Endothelial cell (in vitro differentiated cells): ENCODE results near the gene SSTR3. TPM values are rescaled to one million over a fixed set of nuclear protein-coding genes. Genes with fewer than 3 reads are reported as not detected.

Experiments used
- DNase-seq: peaks from one replicate; pipeline ENCODE4 v3.0.0; 2021; ENCODE audit warnings: low spot score
- H3K27ac Mint-ChIP-seq: one replicate; pipeline ENCODE4 v1.8.0; 2021; ENCODE audit warnings: mixed read lengths, inconsistent platforms; ENCODE audit not compliant: unreplicated experiment
- H3K27me3 Mint-ChIP-seq: one replicate; pipeline ENCODE4 v1.8.0; 2021; ENCODE audit warnings: mild to moderate bottlenecking, moderate library complexity, mixed read lengths, inconsistent platforms; ENCODE audit not compliant: unreplicated experiment
- H3K36me3 Mint-ChIP-seq: one replicate; pipeline ENCODE4 v1.8.0; 2021; ENCODE audit warnings: mild to moderate bottlenecking, low read depth, mixed read lengths, inconsistent platforms; ENCODE audit not compliant: unreplicated experiment
- H3K4me1 Mint-ChIP-seq: one replicate; pipeline ENCODE4 v1.8.0; 2021; ENCODE audit warnings: mild to moderate bottlenecking, mixed read lengths, inconsistent platforms; ENCODE audit not compliant: unreplicated experiment
- H3K4me3 Mint-ChIP-seq: one replicate; pipeline ENCODE4 v1.8.0; 2021; ENCODE audit warnings: mild to moderate bottlenecking, mixed read lengths, inconsistent platforms; ENCODE audit not compliant: unreplicated experiment
- H3K9me3 Mint-ChIP-seq: one replicate; pipeline ENCODE4 v1.8.0; 2021; ENCODE audit warnings: mixed read lengths, inconsistent platforms; ENCODE audit not compliant: unreplicated experiment
- total RNA-seq: library from RNA; stranded (reverse); fragmentation: NEBNext Ultra II Directional; extraction: Animal tissue kit (Norgen Biotek cat#: 25700); gene quantifications from one replicate; pipeline ENCODE4 v1.2.1, GENCODE V29; 2021; ENCODE audit not compliant: unreplicated experiment
- TF ChIP-seq, protein P1 (sequence below): fragments of 200-600 bp; sonication (generic); IDR thresholded peaks from one replicate; pipeline ENCODE4 v1.5.0; 2021; ENCODE audit warnings: antibody characterized with exemption; ENCODE audit not compliant: unreplicated experiment

SSTR3 gene
- total RNA-seq, 1 donor from 2014 or later, result 0.13 TPM

DNA sequence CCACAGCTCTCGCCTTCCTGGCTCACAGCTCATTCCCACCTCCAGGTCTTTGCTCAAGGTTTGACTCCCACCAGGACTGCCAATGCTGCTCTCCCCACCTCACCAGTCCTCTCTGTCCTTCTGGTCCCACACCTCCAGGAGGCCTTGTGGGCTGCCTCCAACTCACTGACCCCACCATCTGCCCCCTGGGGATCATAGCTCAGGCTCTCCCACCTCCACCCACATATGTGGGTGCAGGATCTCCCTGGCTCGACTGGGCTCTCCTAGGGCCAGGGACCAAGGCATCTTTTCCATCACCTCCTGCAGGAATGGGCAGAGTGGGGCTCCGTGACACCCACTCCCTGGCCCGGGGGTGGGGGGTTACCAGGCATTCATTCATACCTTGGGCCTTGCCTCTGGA lies 13.8 kb upstream of the SSTR3 start:
- no peak for DNase-seq
- Mint-ChIP-seq H3K9me3 (peaks cover 4% of the 10 kb centered on the region), H3K27ac (no peak overlapping the region), H3K27me3 (peaks cover 7% of the 10 kb centered on the region), H3K4me1 (no peaks in the 10 kb centered on the region), H3K4me3 (no peak overlapping the region), H3K36me3 (peaks cover 10% of the 10 kb centered on the region)
- TF ChIP-seq, protein P1, sequence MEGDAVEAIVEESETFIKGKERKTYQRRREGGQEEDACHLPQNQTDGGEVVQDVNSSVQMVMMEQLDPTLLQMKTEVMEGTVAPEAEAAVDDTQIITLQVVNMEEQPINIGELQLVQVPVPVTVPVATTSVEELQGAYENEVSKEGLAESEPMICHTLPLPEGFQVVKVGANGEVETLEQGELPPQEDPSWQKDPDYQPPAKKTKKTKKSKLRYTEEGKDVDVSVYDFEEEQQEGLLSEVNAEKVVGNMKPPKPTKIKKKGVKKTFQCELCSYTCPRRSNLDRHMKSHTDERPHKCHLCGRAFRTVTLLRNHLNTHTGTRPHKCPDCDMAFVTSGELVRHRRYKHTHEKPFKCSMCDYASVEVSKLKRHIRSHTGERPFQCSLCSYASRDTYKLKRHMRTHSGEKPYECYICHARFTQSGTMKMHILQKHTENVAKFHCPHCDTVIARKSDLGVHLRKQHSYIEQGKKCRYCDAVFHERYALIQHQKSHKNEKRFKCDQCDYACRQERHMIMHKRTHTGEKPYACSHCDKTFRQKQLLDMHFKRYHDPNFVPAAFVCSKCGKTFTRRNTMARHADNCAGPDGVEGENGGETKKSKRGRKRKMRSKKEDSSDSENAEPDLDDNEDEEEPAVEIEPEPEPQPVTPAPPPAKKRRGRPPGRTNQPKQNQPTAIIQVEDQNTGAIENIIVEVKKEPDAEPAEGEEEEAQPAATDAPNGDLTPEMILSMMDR, result no peak

- H3K27me3 Mint-ChIP-seq, result peaks cover 7% of the 10 kb centered on the region
These were observed 13.2 kb upstream of the SSTR3 start for GRCh38 chr22:37225481-37225880.

DNA sequence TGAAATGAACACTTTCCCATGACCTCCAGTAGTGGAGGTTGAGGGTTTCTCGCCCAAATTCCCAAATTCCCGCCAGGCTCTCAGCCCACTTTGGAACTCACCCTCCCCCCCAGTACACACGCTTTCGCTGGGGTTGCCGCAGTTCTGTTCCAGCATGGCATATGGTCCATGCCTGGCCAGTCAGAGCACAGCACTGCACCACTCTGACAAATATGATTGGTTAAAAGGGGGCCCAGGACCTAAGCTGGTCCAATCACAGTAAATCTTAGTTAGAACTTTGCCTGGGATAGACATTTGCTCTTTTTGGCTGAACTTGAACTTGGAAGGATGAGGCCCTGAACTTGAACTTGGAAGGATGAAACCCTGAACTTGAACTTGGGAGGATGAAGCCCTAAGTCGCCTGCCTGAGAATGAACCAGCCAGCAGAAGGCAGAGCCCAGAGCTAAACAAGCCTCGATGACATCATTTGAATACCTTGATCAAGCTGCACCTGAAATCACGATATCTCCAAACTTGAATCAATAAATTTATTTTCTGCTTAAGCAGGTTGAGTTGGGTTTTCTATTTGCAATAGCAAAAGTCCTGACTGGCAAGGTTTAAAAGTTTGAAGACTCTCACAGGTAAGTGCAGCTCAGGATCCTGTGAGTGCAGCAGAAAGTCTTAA lies 12.6 kb upstream of the SSTR3 start:
- Mint-ChIP-seq H3K4me3 (peak overlapping the region; percentile 80), H3K36me3 (peaks cover 10% of the 10 kb centered on the region), H3K27ac (peak overlapping the region; percentile 84), H3K4me1 (no peaks in the 10 kb centered on the region), H3K27me3 (peaks cover 7% of the 10 kb centered on the region), H3K9me3 (peaks cover 4% of the 10 kb centered on the region)
- DNase-seq, result no peak
- TF ChIP-seq, protein P1, result no peak

More at GRCh38 chr22:37225481-37225880, 13.2 kb upstream of the SSTR3 start:
- peaks cover 10% of the 10 kb centered on the region for H3K36me3 Mint-ChIP-seq
- DNase-seq, result no peak
- TF ChIP-seq, protein P1, result no peak
- no peak overlapping the region for H3K4me3 Mint-ChIP-seq
- H3K27ac Mint-ChIP-seq, result no peak overlapping the region
- peaks cover 4% of the 10 kb centered on the region for H3K9me3 Mint-ChIP-seq
- no peaks in the 10 kb centered on the region for H3K4me1 Mint-ChIP-seq

DNA sequence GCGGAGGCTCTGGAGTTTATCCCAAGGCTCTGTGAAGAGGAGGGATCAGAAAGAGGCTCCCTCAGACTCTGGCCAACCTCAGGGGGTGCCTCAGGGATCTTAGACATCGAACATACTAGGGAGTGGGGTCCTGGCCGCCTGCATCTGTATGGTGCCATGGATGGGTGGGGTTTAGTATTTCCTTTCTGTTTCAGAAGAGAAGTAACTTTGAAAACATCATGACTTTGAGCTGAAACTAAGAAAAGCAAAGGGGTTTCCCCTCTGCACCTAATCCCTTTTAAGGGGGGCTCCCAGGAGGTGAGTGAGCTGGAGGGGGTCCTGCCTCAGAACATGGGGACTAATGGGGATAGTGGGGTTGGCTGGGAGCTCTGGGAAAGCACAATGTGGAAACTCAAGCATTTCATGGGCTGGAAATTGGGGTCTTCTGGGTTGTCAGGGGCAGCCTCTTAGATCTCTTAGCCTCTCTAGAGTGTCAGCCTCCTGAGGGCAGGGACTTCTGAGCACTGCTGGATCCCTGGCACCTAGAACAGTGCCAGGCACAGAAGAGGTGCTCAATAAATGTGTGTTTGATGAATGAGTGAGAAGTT lies 11.8 kb upstream of the SSTR3 start:
- H3K4me1 Mint-ChIP-seq, result no peaks in the 10 kb centered on the region
- peaks cover 4% of the 10 kb centered on the region for H3K9me3 Mint-ChIP-seq
- no peak overlapping the region for H3K4me3 Mint-ChIP-seq
- DNase-seq, result no peak
- H3K27ac Mint-ChIP-seq, result no peak overlapping the region
- H3K27me3 Mint-ChIP-seq, result peaks cover 7% of the 10 kb centered on the region
- H3K36me3 Mint-ChIP-seq, result peaks cover 10% of the 10 kb centered on the region
- TF ChIP-seq, protein P1, result no peak

DNA sequence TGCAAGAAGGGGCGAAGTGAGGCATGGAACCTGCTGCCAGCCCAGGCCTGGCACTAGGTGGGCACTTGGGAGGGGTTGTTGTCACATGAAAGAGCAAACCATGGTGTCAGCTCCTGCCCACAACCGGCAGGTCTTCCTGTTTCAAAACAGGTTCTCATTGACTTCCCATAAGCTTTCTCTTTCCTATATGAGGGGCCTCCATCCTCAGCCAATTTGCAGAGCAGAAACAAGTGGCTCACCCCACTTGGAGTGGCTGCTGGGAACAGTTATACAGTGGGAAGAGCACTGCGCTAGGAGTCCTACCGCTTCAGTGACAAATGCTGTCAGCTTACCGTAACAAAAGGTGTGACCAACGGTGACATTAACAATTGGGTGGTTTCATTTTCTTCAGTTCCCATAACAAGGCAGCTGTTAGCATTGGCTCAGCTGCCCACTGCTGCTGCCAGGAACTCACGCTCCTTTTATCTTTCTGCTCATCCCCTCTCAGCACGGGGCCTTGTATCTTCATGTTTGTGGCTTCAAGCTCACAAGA lies 10.2 kb upstream of the SSTR3 start:
- TF ChIP-seq, protein P1, result no peak
- peaks cover 4% of the 10 kb centered on the region for H3K9me3 Mint-ChIP-seq
- H3K27me3 Mint-ChIP-seq, result peaks cover 6% of the 10 kb centered on the region
- H3K27ac Mint-ChIP-seq, result no peak overlapping the region
- H3K4me3 Mint-ChIP-seq, result no peak overlapping the region
- H3K36me3 Mint-ChIP-seq, result peaks cover 10% of the 10 kb centered on the region
- no peak for DNase-seq
- H3K4me1 Mint-ChIP-seq, result no peaks in the 10 kb centered on the region
